NB4 (cell line): ENCODE data around the gene MRGPRE.

ENCODE experiments used
- CTCF ChIP-seq: IDR thresholded peaks from one replicate; pipeline ENCODE4 v1.5.1; 2012; ENCODE audit warnings: low read depth, low read length
- POLR2A ChIP-seq: IDR thresholded peaks from 2 replicates; pipeline ENCODE4 v1.6.1; 2011; ENCODE audit warnings: mild to moderate bottlenecking; ENCODE audit not compliant: insufficient read length; ENCODE audit errors: extremely low read depth
- TF ChIP-seq, protein P1 (sequence below): IDR thresholded peaks from 2 replicates; pipeline ENCODE4 v1.6.1; 2011; ENCODE audit warnings: low read depth, low read length

DNA sequence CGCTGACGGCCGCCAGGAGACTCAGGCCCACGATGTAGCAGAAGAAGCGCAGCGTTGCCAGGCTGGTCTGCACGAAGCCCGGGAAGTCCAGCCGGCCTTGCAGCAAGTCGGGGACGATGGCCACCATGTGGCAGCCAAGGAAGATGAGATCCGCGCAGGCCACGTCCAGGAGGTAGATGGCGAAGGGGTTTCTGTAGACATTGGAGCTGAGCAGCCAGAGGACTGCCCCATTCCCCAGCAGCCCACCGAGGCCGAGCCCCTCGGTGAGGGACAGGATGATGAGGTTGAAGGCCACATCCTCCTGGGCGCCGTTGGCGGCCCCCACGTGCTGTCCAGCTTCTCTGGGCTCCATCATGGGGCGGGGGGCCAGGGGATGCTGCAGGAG lies 3.8 kb downstream of the MRGPRE start:
- TF ChIP-seq POLR2A (no peak), CTCF (no peak)
- TF ChIP-seq, protein P1, sequence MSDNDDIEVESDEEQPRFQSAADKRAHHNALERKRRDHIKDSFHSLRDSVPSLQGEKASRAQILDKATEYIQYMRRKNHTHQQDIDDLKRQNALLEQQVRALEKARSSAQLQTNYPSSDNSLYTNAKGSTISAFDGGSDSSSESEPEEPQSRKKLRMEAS: no peak
